Neural cell (in vitro differentiated cells): ENCODE results near the gene ACADM.

Source experiments
- EP300 ChIP-seq: fragments of 450-650 bp; conservative IDR thresholded peaks from 2 replicates; pipeline ENCODE4 v1.6.1; 2014; ENCODE audit warnings: antibody characterized with exemption, mild to moderate bottlenecking, moderate library complexity; ENCODE audit not compliant: poor library complexity, severe bottlenecking
- POLR2AphosphoS5 ChIP-seq: IDR thresholded peaks from 2 replicates; pipeline ENCODE4 v1.6.1; 2012
- SMC3 ChIP-seq: fragments of 450-650 bp; conservative IDR thresholded peaks from 2 replicates; pipeline ENCODE4 v1.6.1; 2014; ENCODE audit warnings: antibody characterized with exemption, mild to moderate bottlenecking, moderate library complexity; ENCODE audit not compliant: poor library complexity
- TF ChIP-seq, protein P1 (sequence below): fragments of 450-650 bp; IDR thresholded peaks from 2 replicates; pipeline ENCODE4 v1.5.1; 2014; ENCODE audit warnings: antibody characterized with exemption, mild to moderate bottlenecking, moderate library complexity; ENCODE audit not compliant: poor library complexity, severe bottlenecking
- TF ChIP-seq, protein P2 (sequence below): IDR thresholded peaks from 2 replicates; pipeline ENCODE4 v1.6.1; 2012; ENCODE audit warnings: borderline replicate concordance

DNA sequence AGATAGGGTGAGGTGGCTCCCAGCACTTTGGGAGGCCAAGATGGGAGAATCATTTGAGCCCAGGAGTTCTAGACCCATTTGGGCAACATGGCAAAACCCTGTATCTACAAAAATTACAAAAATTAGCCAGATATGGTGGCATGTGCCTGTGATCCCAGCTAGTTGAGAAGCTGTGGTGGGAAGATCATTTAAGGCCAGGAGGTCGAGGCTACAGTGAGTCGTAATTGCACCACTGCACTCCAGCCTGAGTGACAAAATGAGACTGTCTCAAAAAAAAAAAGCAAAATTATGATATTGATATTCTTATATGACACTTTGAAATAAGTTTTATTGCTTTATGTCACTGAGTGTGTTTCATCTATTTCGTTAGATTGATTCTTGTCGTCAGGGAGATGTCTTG lies 7.4 kb downstream of the ACADM start:
- TF ChIP-seq, protein P1, sequence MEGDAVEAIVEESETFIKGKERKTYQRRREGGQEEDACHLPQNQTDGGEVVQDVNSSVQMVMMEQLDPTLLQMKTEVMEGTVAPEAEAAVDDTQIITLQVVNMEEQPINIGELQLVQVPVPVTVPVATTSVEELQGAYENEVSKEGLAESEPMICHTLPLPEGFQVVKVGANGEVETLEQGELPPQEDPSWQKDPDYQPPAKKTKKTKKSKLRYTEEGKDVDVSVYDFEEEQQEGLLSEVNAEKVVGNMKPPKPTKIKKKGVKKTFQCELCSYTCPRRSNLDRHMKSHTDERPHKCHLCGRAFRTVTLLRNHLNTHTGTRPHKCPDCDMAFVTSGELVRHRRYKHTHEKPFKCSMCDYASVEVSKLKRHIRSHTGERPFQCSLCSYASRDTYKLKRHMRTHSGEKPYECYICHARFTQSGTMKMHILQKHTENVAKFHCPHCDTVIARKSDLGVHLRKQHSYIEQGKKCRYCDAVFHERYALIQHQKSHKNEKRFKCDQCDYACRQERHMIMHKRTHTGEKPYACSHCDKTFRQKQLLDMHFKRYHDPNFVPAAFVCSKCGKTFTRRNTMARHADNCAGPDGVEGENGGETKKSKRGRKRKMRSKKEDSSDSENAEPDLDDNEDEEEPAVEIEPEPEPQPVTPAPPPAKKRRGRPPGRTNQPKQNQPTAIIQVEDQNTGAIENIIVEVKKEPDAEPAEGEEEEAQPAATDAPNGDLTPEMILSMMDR, result no peak
- no peak for TF ChIP-seq SMC3
- TF ChIP-seq, protein P2, sequence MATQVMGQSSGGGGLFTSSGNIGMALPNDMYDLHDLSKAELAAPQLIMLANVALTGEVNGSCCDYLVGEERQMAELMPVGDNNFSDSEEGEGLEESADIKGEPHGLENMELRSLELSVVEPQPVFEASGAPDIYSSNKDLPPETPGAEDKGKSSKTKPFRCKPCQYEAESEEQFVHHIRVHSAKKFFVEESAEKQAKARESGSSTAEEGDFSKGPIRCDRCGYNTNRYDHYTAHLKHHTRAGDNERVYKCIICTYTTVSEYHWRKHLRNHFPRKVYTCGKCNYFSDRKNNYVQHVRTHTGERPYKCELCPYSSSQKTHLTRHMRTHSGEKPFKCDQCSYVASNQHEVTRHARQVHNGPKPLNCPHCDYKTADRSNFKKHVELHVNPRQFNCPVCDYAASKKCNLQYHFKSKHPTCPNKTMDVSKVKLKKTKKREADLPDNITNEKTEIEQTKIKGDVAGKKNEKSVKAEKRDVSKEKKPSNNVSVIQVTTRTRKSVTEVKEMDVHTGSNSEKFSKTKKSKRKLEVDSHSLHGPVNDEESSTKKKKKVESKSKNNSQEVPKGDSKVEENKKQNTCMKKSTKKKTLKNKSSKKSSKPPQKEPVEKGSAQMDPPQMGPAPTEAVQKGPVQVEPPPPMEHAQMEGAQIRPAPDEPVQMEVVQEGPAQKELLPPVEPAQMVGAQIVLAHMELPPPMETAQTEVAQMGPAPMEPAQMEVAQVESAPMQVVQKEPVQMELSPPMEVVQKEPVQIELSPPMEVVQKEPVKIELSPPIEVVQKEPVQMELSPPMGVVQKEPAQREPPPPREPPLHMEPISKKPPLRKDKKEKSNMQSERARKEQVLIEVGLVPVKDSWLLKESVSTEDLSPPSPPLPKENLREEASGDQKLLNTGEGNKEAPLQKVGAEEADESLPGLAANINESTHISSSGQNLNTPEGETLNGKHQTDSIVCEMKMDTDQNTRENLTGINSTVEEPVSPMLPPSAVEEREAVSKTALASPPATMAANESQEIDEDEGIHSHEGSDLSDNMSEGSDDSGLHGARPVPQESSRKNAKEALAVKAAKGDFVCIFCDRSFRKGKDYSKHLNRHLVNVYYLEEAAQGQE, result no peak
- TF ChIP-seq POLR2AphosphoS5, result no peak
- TF ChIP-seq EP300, result no peak
